OCI-LY3 (cell line): ENCODE results near the gene CACNA1C.

Source experiments
- H2AFZ ChIP-seq: fragments of 200-600, 300-600 bp; shearing (Covaris generic); 2 replicates; pipeline ENCODE4 v1.6.0; 2014; ENCODE audit warnings: antibody characterized with exemption, low read depth, low read length
- H3K27ac ChIP-seq: fragments of 200-600, 300-600 bp; sonication (generic); 2 replicates; pipeline ENCODE4 v1.5.1; 2014; ENCODE audit warnings: mild to moderate bottlenecking, low read length, moderate library complexity, mixed read lengths
- H3K27me3 ChIP-seq: fragments of 200-600, 300-600 bp; sonication (generic); 2 replicates; pipeline ENCODE4 v1.6.1; 2014; ENCODE audit warnings: low read depth, low read length, mixed read lengths
- H3K36me3 ChIP-seq: fragments of 200-600, 300-600 bp; sonication (generic); replicated peaks from 2 replicates; pipeline ENCODE3; 2014; ENCODE audit warnings: low read depth, low read length, mixed read lengths
- H3K4me1 ChIP-seq: fragments of 300-600, 200-600 bp; sonication (generic); 2 replicates; pipeline ENCODE4 v1.6.1; 2014; ENCODE audit warnings: low read length, mixed read lengths
- H3K4me2 ChIP-seq: fragments of 200-600, 300-600 bp; sonication (generic); 2 replicates; pipeline ENCODE4 v1.6.1; 2014; ENCODE audit warnings: low read length, mixed read lengths
- H3K4me3 ChIP-seq: fragments of 300-600, 200-600 bp; sonication (generic); 2 replicates; pipeline ENCODE4 v1.5.1; 2014; ENCODE audit warnings: antibody characterized with exemption, mild to moderate bottlenecking, low read length, moderate library complexity
- H3K79me2 ChIP-seq: fragments of 300-600, 200-600 bp; shearing (Covaris generic); 2 replicates; pipeline ENCODE4 v1.6.1; 2014; ENCODE audit warnings: mild to moderate bottlenecking, low read length, mixed read lengths
- H3K9ac ChIP-seq: fragments of 300-600, 200-600 bp; shearing (Covaris generic); 2 replicates; pipeline ENCODE4 v1.6.0; 2014; ENCODE audit warnings: mild to moderate bottlenecking, low read length, moderate library complexity
- H3K9me3 ChIP-seq: fragments of 200-600, 300-600 bp; shearing (Covaris generic); 2 replicates; pipeline ENCODE4 v1.6.1; 2014; ENCODE audit warnings: low read length, mixed read lengths; ENCODE audit not compliant: insufficient read depth
- H4K20me1 ChIP-seq: fragments of 200-600, 300-600 bp; sonication (generic); 2 replicates; pipeline ENCODE4 v1.6.1; 2016; ENCODE audit warnings: low read length, mixed read lengths; ENCODE audit not compliant: insufficient read depth
- CTCF ChIP-seq: fragments of 200-600, 300-600 bp; sonication (generic); IDR thresholded peaks from 2 replicates; pipeline ENCODE4 v1.5.1; 2014; ENCODE audit warnings: antibody characterized with exemption, low read length, low read depth
- EZH2phosphoT487 ChIP-seq: fragments of 200-600 bp; shearing (Covaris generic); IDR thresholded peaks from 2 replicates; pipeline ENCODE4 v1.6.1; 2018; ENCODE audit warnings: antibody characterized with exemption, mixed run types, low read depth

The CACNA1C gene

GRCh38 chr12:2543801-2544200 is 491.0 kb downstream of the CACNA1C start:
- Histone ChIP-seq H3K79me2 (no peaks in the 10 kb centered on the region), H3K9ac (peak overlapping the region; percentile 73), H3K27ac (peak overlapping the region; percentile 99), H3K4me1 (peaks cover 61% of the 10 kb centered on the region), H3K36me3 (no peaks in the 10 kb centered on the region), H3K4me2 (peak overlapping the region; percentile 83), H3K9me3 (no peaks in the 10 kb centered on the region), H2AFZ (no peak overlapping the region), H3K4me3 (peak overlapping the region; percentile 61), H4K20me1 (no peaks in the 10 kb centered on the region), H3K27me3 (no peaks in the 10 kb centered on the region)
- TF ChIP-seq EZH2phosphoT487 (no peak), CTCF (no peak)

GRCh38 chr12:2544230-2544629 is 491.4 kb downstream of the CACNA1C start:
- Histone ChIP-seq H3K36me3 (no peaks in the 10 kb centered on the region), H3K4me1 (peaks cover 61% of the 10 kb centered on the region), H3K9ac (peak overlapping the region; percentile 71), H4K20me1 (no peaks in the 10 kb centered on the region), H3K27ac (peak overlapping the region; percentile 99), H3K4me3 (peak overlapping the region; percentile 61), H3K4me2 (peak overlapping the region; percentile 83), H3K9me3 (no peaks in the 10 kb centered on the region), H3K27me3 (no peaks in the 10 kb centered on the region), H2AFZ (no peak overlapping the region; the same call in 1 of the 2 replicates), H3K79me2 (no peaks in the 10 kb centered on the region)
- TF ChIP-seq CTCF (no peak), EZH2phosphoT487 (no peak)

GRCh38 chr12:2547273-2548044 is 494.7 kb downstream of the CACNA1C start:
- H3K9ac ChIP-seq, result no peak overlapping the region
- no peaks in the 10 kb centered on the region for H3K9me3 ChIP-seq
- H3K4me1 ChIP-seq, result peaks cover 58% of the 10 kb centered on the region
- TF ChIP-seq EZH2phosphoT487 (no peak), CTCF (no peak)
- H3K4me2 ChIP-seq, result no peak overlapping the region
- no peaks in the 10 kb centered on the region for H3K36me3 ChIP-seq
- H3K4me3 ChIP-seq, result no peak overlapping the region
- no peaks in the 10 kb centered on the region for H3K27me3 ChIP-seq
- H3K79me2 ChIP-seq, result no peaks in the 10 kb centered on the region
- H2AFZ ChIP-seq, result no peak overlapping the region
- H4K20me1 ChIP-seq, result no peaks in the 10 kb centered on the region
- H3K27ac ChIP-seq, result no peak overlapping the region

- H3K79me2 ChIP-seq, result no peaks in the 10 kb centered on the region
- H4K20me1 ChIP-seq, result no peaks in the 10 kb centered on the region
- H3K9me3 ChIP-seq, result no peaks in the 10 kb centered on the region
- peaks cover 52% of the 10 kb centered on the region for H3K4me1 ChIP-seq
- H3K36me3 ChIP-seq, result no peaks in the 10 kb centered on the region
- H3K27me3 ChIP-seq, result no peaks in the 10 kb centered on the region
- H2AFZ ChIP-seq, result no peak overlapping the region
- H3K4me3 ChIP-seq, result no peak overlapping the region
- H3K4me2 ChIP-seq, result no peak overlapping the region
- H3K9ac ChIP-seq, result no peak overlapping the region
- TF ChIP-seq CTCF (peak; percentile 51), EZH2phosphoT487 (no peak)
- no peak overlapping the region for H3K27ac ChIP-seq
These were observed 495.3 kb downstream of the CACNA1C start for GRCh38 chr12:2548081-2548480.
